ENCODE data around the gene TRIO. TPM values are rescaled to one million over a fixed set of nuclear protein-coding genes. Genes with fewer than 3 reads are reported as not detected.

The TRIO gene
- total and polyA plus RNA-seq, 2 experiments from 2014 or later: 18.5 to 78.2 TPM

DNA sequence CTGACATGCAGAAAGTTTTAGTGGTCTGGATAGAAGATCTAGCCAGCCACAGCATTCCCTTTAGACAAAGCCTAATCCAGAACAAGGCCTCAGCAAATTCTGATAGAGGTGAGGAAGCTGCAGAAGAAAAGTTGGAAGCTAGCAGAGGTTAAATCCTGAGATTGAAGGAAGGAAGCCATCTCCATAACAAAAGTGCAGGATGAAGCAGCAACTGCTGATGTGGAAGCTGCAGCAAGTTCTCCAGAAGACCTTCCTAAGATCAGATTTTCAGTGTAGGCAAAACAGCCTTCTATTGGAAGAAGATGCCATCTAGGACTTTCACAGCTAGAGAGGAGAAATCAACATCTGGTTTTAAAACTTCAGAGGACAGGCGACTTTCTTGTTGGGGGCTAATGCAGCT is 77.5 kb downstream of the TRIO start:
- Histone ChIP-seq H3K4me3 (no peak overlapping the region), H3K4me1 (ENCODE audit: insufficient read depth) (peaks cover 16% of the 10 kb centered on the region), H3K36me3 (replicated peaks; ENCODE audit: insufficient read depth, low read depth) (no peaks in the 10 kb centered on the region), H2AFZ (no peak overlapping the region), H3K27me3 (no peaks in the 10 kb centered on the region), H3K4me2 (no peak overlapping the region), H4K20me1 (ENCODE audit: insufficient read depth, poor library complexity, severe bottlenecking) (peaks cover 46% of the 10 kb centered on the region), H3K9me3 (ENCODE audit: low read depth) (no peaks in the 10 kb centered on the region), H3K27ac (no peak overlapping the region), H3K9me2 (replicated peaks; ENCODE audit: insufficient read depth) (no peaks in the 10 kb centered on the region), H3K79me2 (peaks cover 99% of the 10 kb centered on the region)
- WGBS (ENCODE audit: low lambda C conversion rate, missing lambda C conversion rate): 100% methylated on average over 1 of the region's 1 CpG
- TF ChIP-seq EZH2phosphoT487 (IDR thresholded peaks at IDR 0.05; ENCODE audit: low read depth, severe bottlenecking, unreplicated experiment): no peak
- TF ChIP-seq, protein P1, sequence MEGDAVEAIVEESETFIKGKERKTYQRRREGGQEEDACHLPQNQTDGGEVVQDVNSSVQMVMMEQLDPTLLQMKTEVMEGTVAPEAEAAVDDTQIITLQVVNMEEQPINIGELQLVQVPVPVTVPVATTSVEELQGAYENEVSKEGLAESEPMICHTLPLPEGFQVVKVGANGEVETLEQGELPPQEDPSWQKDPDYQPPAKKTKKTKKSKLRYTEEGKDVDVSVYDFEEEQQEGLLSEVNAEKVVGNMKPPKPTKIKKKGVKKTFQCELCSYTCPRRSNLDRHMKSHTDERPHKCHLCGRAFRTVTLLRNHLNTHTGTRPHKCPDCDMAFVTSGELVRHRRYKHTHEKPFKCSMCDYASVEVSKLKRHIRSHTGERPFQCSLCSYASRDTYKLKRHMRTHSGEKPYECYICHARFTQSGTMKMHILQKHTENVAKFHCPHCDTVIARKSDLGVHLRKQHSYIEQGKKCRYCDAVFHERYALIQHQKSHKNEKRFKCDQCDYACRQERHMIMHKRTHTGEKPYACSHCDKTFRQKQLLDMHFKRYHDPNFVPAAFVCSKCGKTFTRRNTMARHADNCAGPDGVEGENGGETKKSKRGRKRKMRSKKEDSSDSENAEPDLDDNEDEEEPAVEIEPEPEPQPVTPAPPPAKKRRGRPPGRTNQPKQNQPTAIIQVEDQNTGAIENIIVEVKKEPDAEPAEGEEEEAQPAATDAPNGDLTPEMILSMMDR (IDR thresholded peaks at IDR 0.05; ENCODE audit: poor library complexity): no peak
- no peak for TF ChIP-seq EZH2 (IDR thresholded peaks at IDR 0.05; ENCODE audit: borderline replicate concordance)
- DNase-seq (ENCODE audit: low spot score): no peak

DNA sequence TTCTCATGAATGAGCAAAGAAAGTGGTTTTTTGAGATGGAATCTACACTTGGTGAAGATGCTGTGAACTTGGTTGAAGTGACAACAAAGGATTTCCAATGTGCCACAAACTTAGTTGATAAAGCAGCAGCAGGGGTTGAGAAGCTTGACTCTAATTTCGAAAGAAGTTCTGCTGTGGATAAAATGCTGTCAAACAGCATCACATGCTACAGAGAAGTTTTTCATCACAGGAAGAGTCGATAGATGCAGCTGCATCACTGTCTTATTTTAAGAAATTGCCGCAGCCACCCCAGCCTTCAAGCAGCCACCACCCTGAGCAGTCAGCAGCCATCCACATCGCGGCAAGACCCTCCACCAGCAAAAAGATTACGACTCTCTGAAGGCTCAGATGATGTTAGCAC is 78.6 kb downstream of the TRIO start:
- no peak overlapping the region for H2AFZ ChIP-seq
- H3K27me3 ChIP-seq: no peaks in the 10 kb centered on the region
- no peak overlapping the region for H3K27ac ChIP-seq
- WGBS (ENCODE audit: low lambda C conversion rate, missing lambda C conversion rate): 77% methylated on average over 6 of the region's 6 CpGs
- H3K79me2 ChIP-seq: peaks cover 99% of the 10 kb centered on the region
- H3K4me3 ChIP-seq: no peak overlapping the region
- H3K4me1 ChIP-seq (ENCODE audit: insufficient read depth): peaks cover 16% of the 10 kb centered on the region
- no peak for TF ChIP-seq EZH2phosphoT487 (IDR thresholded peaks at IDR 0.05; ENCODE audit: low read depth, severe bottlenecking, unreplicated experiment)
- TF ChIP-seq, protein P1 (IDR thresholded peaks at IDR 0.05; ENCODE audit: poor library complexity): no peak
- TF ChIP-seq EZH2 (IDR thresholded peaks at IDR 0.05; ENCODE audit: borderline replicate concordance): no peak
- no peaks in the 10 kb centered on the region for H3K36me3 ChIP-seq (replicated peaks; ENCODE audit: insufficient read depth, low read depth)
- H3K4me2 ChIP-seq: no peak overlapping the region
- peaks cover 47% of the 10 kb centered on the region for H4K20me1 ChIP-seq (ENCODE audit: insufficient read depth, poor library complexity, severe bottlenecking)
- no peak for DNase-seq (ENCODE audit: low spot score)
- no peaks in the 10 kb centered on the region for H3K9me2 ChIP-seq (replicated peaks; ENCODE audit: insufficient read depth)
- no peaks in the 10 kb centered on the region for H3K9me3 ChIP-seq (ENCODE audit: low read depth)

DNA sequence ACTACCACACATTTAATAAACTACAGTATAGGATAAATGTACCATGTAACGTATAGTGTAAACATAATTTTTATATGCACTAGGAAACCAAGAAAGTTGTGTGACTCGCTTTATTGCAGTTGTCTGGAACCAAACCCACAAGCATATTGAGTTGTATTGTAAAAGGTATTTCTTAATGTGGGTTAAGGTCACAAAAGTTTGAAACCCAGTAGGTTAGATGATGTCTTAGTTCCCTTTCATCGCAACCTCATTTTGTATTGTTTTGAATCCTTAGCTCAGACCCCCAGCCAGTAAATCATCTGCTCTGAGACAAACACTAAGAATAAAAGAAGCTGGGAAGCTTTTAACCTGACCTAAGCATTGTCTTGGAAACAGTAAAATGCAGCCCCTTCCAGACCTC is 79.1 kb downstream of the TRIO start:
- Histone ChIP-seq H3K27ac (no peak overlapping the region), H3K9me2 (replicated peaks; ENCODE audit: insufficient read depth) (no peaks in the 10 kb centered on the region), H3K36me3 (replicated peaks; ENCODE audit: insufficient read depth, low read depth) (no peaks in the 10 kb centered on the region), H3K4me2 (no peak overlapping the region), H3K4me1 (ENCODE audit: insufficient read depth) (peaks cover 16% of the 10 kb centered on the region), H3K4me3 (no peak overlapping the region), H3K9me3 (ENCODE audit: low read depth) (no peaks in the 10 kb centered on the region), H3K27me3 (no peaks in the 10 kb centered on the region), H4K20me1 (ENCODE audit: insufficient read depth, poor library complexity, severe bottlenecking) (peaks cover 42% of the 10 kb centered on the region), H3K79me2 (peaks cover 99% of the 10 kb centered on the region), H2AFZ (no peak overlapping the region)
- 86% methylated on average over 3 of the region's 3 CpGs for WGBS (ENCODE audit: low lambda C conversion rate, missing lambda C conversion rate)
- no peak for DNase-seq (ENCODE audit: low spot score)
- TF ChIP-seq EZH2 (IDR thresholded peaks at IDR 0.05; ENCODE audit: borderline replicate concordance) (no peak), EZH2phosphoT487 (IDR thresholded peaks at IDR 0.05; ENCODE audit: low read depth, severe bottlenecking, unreplicated experiment) (no peak)
- TF ChIP-seq, protein P1 (IDR thresholded peaks at IDR 0.05; ENCODE audit: poor library complexity): no peak

DNA sequence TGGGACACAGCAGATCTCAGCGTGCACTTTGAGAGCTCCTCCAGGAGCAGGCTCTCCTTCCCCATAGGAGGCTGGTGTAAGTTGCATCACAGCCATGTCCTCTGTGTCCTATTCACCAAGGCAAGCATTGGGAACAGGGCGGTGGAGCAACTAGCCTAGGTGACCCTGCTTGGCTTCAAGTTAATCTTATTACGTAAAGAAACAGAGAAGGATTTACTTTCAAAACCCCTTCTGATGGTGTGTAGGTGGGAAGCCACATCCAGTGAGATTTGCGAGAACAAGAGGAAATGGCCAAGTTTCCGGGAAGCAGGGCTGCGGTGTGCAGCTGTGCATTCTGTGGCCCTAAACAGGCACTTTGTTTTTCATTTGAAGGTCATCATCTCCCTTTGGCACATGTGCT is 80.2 kb downstream of the TRIO start:
- Histone ChIP-seq H3K4me2 (no peak overlapping the region), H3K36me3 (replicated peaks; ENCODE audit: insufficient read depth, low read depth) (no peaks in the 10 kb centered on the region), H3K27ac (no peak overlapping the region)

More for the DNA sequence above, 80.2 kb downstream of the TRIO start:
- no peaks in the 10 kb centered on the region for H3K9me3 ChIP-seq (ENCODE audit: low read depth)
- H3K79me2 ChIP-seq: peaks cover 99% of the 10 kb centered on the region
- no peaks in the 10 kb centered on the region for H3K27me3 ChIP-seq
- no peaks in the 10 kb centered on the region for H3K9me2 ChIP-seq (replicated peaks; ENCODE audit: insufficient read depth)
- TF ChIP-seq EZH2phosphoT487 (IDR thresholded peaks at IDR 0.05; ENCODE audit: low read depth, severe bottlenecking, unreplicated experiment) (no peak), EZH2 (IDR thresholded peaks at IDR 0.05; ENCODE audit: borderline replicate concordance) (no peak)
- TF ChIP-seq, protein P1 (IDR thresholded peaks at IDR 0.05; ENCODE audit: poor library complexity): no peak
- H3K4me1 ChIP-seq (ENCODE audit: insufficient read depth): peaks cover 16% of the 10 kb centered on the region
- H3K4me3 ChIP-seq: no peak overlapping the region
- H2AFZ ChIP-seq: no peak overlapping the region
- no peak for DNase-seq (ENCODE audit: low spot score)
- WGBS (ENCODE audit: low lambda C conversion rate, missing lambda C conversion rate): 93% methylated on average over 6 of the region's 6 CpGs
- peaks cover 41% of the 10 kb centered on the region for H4K20me1 ChIP-seq (ENCODE audit: insufficient read depth, poor library complexity, severe bottlenecking)
